Mesenteric fat pad (tissue), 1 donor: ENCODE results near the gene LPXN. TPM values are rescaled to one million over a fixed set of nuclear protein-coding genes. Genes with fewer than 3 reads are reported as not detected.

Experiments
- DNase-seq: peaks from one replicate; pipeline ENCODE4 v3.0.0-alpha.2; 2020; ENCODE audit warnings: low spot score
- long read RNA-seq: library from polyadenylated mRNA; unstranded; transcript quantifications from one replicate; pipeline ENCODE4 v2.0.0, GENCODE V29; 2020
- total RNA-seq: library from RNA; stranded (reverse); fragmentation: NEBNext Ultra II Directional; extraction: Animal tissue kit (Norgen Biotek cat#: 25700); gene quantifications from one replicate; pipeline ENCODE4 v1.2.1, GENCODE V29; 2021
- donor health status: DM: yes; HTN: yes; CAD: no.

The LPXN gene
- 17.0 TPM for total RNA-seq
- long read RNA-seq, transcript LPXN-201 (9 exons, 1,833 nt): major isoform, 30 of 43 reads
- long read RNA-seq, partial matches to known transcripts: 2 of 43 reads
- long read RNA-seq, other reads (novel, unspliced or antisense): 9 of 43 reads

- DNase-seq: no peak
These were observed at the start of gene LPXN for GRCh38 chr11:58575377-58576020. LPXN (minus strand) TSS chr11:58575856; CDS start chr11:58575772, 84 bp downstream.

GRCh38 chr11:58625086-58625485, 49.4 kb upstream of the LPXN start:
- no peak for DNase-seq

GRCh38 chr11:58622344-58622743, 46.7 kb upstream of the LPXN start, which contains the start of gene CNTF:
CNTF (plus strand) TSS chr11:58622665; CDS start chr11:58622753, 88 bp downstream.
- no peak for DNase-seq

- no peak for DNase-seq
These were observed 46.1 kb upstream of the LPXN start for GRCh38 chr11:58621586-58622262.

GRCh38 chr11:58617976-58618557, 42.4 kb upstream of the LPXN start:
- DNase-seq: no peak

- DNase-seq: no peak
These were observed 40.9 kb upstream of the LPXN start for GRCh38 chr11:58616594-58616993.

- no peak for DNase-seq
These were observed 39.9 kb upstream of the LPXN start for GRCh38 chr11:58615559-58615958.

- DNase-seq: no peak
These were observed 37.6 kb upstream of the LPXN start for GRCh38 chr11:58613228-58613627.

GRCh38 chr11:58609723-58610122, 34.1 kb upstream of the LPXN start:
- DNase-seq: no peak

- no peak for DNase-seq
These were observed 32.7 kb upstream of the LPXN start for GRCh38 chr11:58608331-58608730.

- DNase-seq: no peak
These were observed 31.5 kb upstream of the LPXN start for GRCh38 chr11:58606930-58607714.

- no peak for DNase-seq
These were observed 24.9 kb upstream of the LPXN start for GRCh38 chr11:58600510-58600909.

GRCh38 chr11:58597486-58598144, 22.0 kb upstream of the LPXN start:
- no peak for DNase-seq

GRCh38 chr11:58596621-58597020, 21.0 kb upstream of the LPXN start:
- no peak for DNase-seq

- DNase-seq: no peak
These were observed 19.2 kb upstream of the LPXN start for GRCh38 chr11:58594826-58595225.

- no peak for DNase-seq
These were observed 17.3 kb upstream of the LPXN start for GRCh38 chr11:58592760-58593472.

GRCh38 chr11:58591659-58592058, 16.0 kb upstream of the LPXN start:
- no peak for DNase-seq

GRCh38 chr11:58586998-58587397, 11.3 kb upstream of the LPXN start:
- DNase-seq: no peak

- no peak for DNase-seq
These were observed 6.8 kb upstream of the LPXN start for GRCh38 chr11:58582437-58582836.

- DNase-seq: no peak
These were observed 4.7 kb upstream of the LPXN start for GRCh38 chr11:58580311-58580710.
